AG04450 (cell line): ENCODE data around the gene TNIP2. TPM values are rescaled to one million over a fixed set of nuclear protein-coding genes. Genes with fewer than 3 reads are reported as not detected.

Experiments used
- CTCF ChIA-PET: fragments of 300-600, 350-600 bp; formaldehyde crosslinking; extraction: SDS; loops from one replicate; lab custom pipeline; 2022; ENCODE audit warnings: antibody characterized with exemption, inconsistent platforms; lab: Charles Lee
- POLR2A ChIA-PET: fragments of 350-600 bp; formaldehyde crosslinking; extraction: SDS; loops from one replicate; lab custom pipeline; 2021; ENCODE audit warnings: antibody characterized with exemption, inconsistent platforms; lab: Yijun Ruan, JAX
- DNase-seq: peaks from one replicate; pipeline ENCODE4 v3.0.0-alpha.2; 2011; ENCODE audit warnings: low read depth, low spot score
- H3K27ac ChIP-seq: one replicate; pipeline ENCODE4 v1.5.1; 2012; ENCODE audit warnings: low read depth, low read length, control low read depth
- H3K27me3 ChIP-seq: one replicate; pipeline ENCODE4 v1.6.0; 2012; ENCODE audit warnings: low read length; ENCODE audit not compliant: control insufficient read depth, insufficient read depth
- H3K4me3 ChIP-seq: 2 replicates; pipeline ENCODE4 v1.5.1; 2011; ENCODE audit warnings: mild to moderate bottlenecking, low read depth, low read length, control low read depth
- H3K9me3 ChIP-seq: 2 replicates; pipeline ENCODE4 v1.5.1; 2012; ENCODE audit warnings: low read length; ENCODE audit not compliant: control insufficient read depth, insufficient read depth
- polyA plus RNA-seq: library from polyadenylated mRNA; depleted of rRNA; stranded (reverse); fragments of >200 nt; gene quantifications from 2 replicates; pipeline ENCODE4 v1.2.3, GENCODE V29; 2011
- TF ChIP-seq, protein P1 (sequence below): IDR thresholded peaks from 2 replicates; pipeline ENCODE4 v1.5.1; 2011; ENCODE audit warnings: low read depth, low read length, control low read depth, inconsistent platforms

The TNIP2 gene
- polyA plus RNA-seq, 1 experiment: 28.8 TPM

DNA sequence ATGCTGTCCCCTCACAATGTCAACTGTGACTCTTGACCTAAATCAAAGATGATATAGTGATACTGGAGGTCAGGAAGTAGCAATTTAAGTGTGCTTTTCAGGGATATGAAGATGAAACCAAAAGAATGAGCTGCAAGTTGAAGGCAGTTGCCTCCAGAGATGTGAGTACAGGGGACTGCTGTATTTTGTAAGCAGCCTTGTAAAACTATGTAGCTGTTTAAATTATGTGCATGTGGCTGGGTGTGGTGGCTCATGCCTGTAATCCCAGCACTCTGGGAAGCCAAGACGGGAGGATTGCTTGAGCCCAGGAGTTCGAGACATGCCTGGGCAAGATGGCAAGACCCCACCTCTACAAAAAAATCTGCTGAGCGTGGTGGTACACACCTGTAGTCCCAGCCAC is 15.1 kb upstream of the TNIP2 start:
- H3K9me3 ChIP-seq: peaks cover 5% of the 10 kb centered on the region; the same call in 1 of the 2 replicates
- TF ChIP-seq, protein P1, sequence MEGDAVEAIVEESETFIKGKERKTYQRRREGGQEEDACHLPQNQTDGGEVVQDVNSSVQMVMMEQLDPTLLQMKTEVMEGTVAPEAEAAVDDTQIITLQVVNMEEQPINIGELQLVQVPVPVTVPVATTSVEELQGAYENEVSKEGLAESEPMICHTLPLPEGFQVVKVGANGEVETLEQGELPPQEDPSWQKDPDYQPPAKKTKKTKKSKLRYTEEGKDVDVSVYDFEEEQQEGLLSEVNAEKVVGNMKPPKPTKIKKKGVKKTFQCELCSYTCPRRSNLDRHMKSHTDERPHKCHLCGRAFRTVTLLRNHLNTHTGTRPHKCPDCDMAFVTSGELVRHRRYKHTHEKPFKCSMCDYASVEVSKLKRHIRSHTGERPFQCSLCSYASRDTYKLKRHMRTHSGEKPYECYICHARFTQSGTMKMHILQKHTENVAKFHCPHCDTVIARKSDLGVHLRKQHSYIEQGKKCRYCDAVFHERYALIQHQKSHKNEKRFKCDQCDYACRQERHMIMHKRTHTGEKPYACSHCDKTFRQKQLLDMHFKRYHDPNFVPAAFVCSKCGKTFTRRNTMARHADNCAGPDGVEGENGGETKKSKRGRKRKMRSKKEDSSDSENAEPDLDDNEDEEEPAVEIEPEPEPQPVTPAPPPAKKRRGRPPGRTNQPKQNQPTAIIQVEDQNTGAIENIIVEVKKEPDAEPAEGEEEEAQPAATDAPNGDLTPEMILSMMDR: no peak
- H3K27ac ChIP-seq: no peak overlapping the region
- CTCF ChIA-PET: interaction anchor here (0.7 kb wide), 1 partner anchor 182 kb away, joined by 5 read pairs; no protein-coding TSS in a partner anchor
- no peak for DNase-seq
- H3K4me3 ChIP-seq: no peak overlapping the region
- POLR2A ChIA-PET: no interaction called here
- H3K27me3 ChIP-seq: peaks cover 4% of the 10 kb centered on the region

- Histone ChIP-seq H3K4me3 (no peak overlapping the region), H3K27ac (no peak overlapping the region), H3K27me3 (peaks cover 4% of the 10 kb centered on the region), H3K9me3 (peaks cover 5% of the 10 kb centered on the region; the same call in 1 of the 2 replicates)
- DNase-seq: no peak
- CTCF ChIA-PET: no interaction called here
- TF ChIP-seq, protein P1: no peak
- POLR2A ChIA-PET: no interaction called here
Measured at GRCh38 chr4:2768921-2769336, 12.8 kb upstream of the TNIP2 start.

- TF ChIP-seq, protein P1: no peak
- peaks cover 5% of the 10 kb centered on the region; the same call in 1 of the 2 replicates for H3K9me3 ChIP-seq
- no peak for DNase-seq
- peaks cover 4% of the 10 kb centered on the region for H3K27me3 ChIP-seq
- CTCF ChIA-PET: no interaction called here
- H3K4me3 ChIP-seq: no peak overlapping the region
- no peak overlapping the region for H3K27ac ChIP-seq
- POLR2A ChIA-PET: no interaction called here
Measured at GRCh38 chr4:2768124-2768523, 12.0 kb upstream of the TNIP2 start.

- DNase-seq: no peak
- CTCF ChIA-PET: interaction anchor here (0.5 kb wide), 1 partner anchor 294 kb away, joined by 5 read pairs; no protein-coding TSS in a partner anchor
Measured at GRCh38 chr4:2767705-2768074, 11.6 kb upstream of the TNIP2 start.

More at GRCh38 chr4:2767705-2768074, 11.6 kb upstream of the TNIP2 start:
- H3K27me3 ChIP-seq: peaks cover 4% of the 10 kb centered on the region
- H3K4me3 ChIP-seq: no peak overlapping the region
- POLR2A ChIA-PET: no interaction called here
- no peak overlapping the region for H3K27ac ChIP-seq
- peaks cover 5% of the 10 kb centered on the region; the same call in 1 of the 2 replicates for H3K9me3 ChIP-seq
- TF ChIP-seq, protein P1: no peak
